Measurements from ENCODE around the gene INAFM2.

INAFM2 gene

GRCh38 chr15:40345225-40345866, 21.9 kb downstream of the INAFM2 start:
- no peak for DNase-seq

GRCh38 chr15:40345867-40346578, 22.5 kb downstream of the INAFM2 start:
- no peak for DNase-seq

- DNase-seq: no peak
Observed at GRCh38 chr15:40346579-40347558, 23.4 kb downstream of the INAFM2 start.

- DNase-seq: no peak
Observed at GRCh38 chr15:40347559-40348473, 24.3 kb downstream of the INAFM2 start.

GRCh38 chr15:40348474-40348870, 25.0 kb downstream of the INAFM2 start:
- DNase-seq: no peak

GRCh38 chr15:40349163-40349562, 25.7 kb downstream of the INAFM2 start:
- DNase-seq: no peak

GRCh38 chr15:40352281-40352901, 28.9 kb downstream of the INAFM2 start:
- DNase-seq: no peak

- no peak for DNase-seq
Observed at GRCh38 chr15:40353697-40354096, 30.2 kb downstream of the INAFM2 start.

- no peak for DNase-seq
Observed at GRCh38 chr15:40354408-40355171, 31.1 kb downstream of the INAFM2 start.

GRCh38 chr15:40355976-40356585, 32.6 kb downstream of the INAFM2 start:
- no peak for DNase-seq

- DNase-seq: no peak
Observed at GRCh38 chr15:40357246-40357645, 33.8 kb downstream of the INAFM2 start.

- DNase-seq: peak; percentile 92
Observed at GRCh38 chr15:40357723-40358470, 34.4 kb downstream of the INAFM2 start, which contains the start of gene DISP2. DISP2 (plus strand) TSS chr15:40358219; CDS start chr15:40358322, 103 bp downstream.

GRCh38 chr15:40358471-40359353, 35.2 kb downstream of the INAFM2 start:
- peak; percentile 64 for DNase-seq

GRCh38 chr15:40360015-40360414, 36.5 kb downstream of the INAFM2 start:
- DNase-seq: no peak

- DNase-seq: no peak
Observed at GRCh38 chr15:40361640-40362039, 38.1 kb downstream of the INAFM2 start.

GRCh38 chr15:40363611-40364010, 40.1 kb downstream of the INAFM2 start:
- no peak for DNase-seq

GRCh38 chr15:40364251-40364650, 40.8 kb downstream of the INAFM2 start:
- DNase-seq: no peak

GRCh38 chr15:40365016-40365415, 41.5 kb downstream of the INAFM2 start:
- no peak for DNase-seq
